Stimulated activated CD4-positive, alpha-beta T cell treated with anti-CD3 and anti-CD28 coated beads, Interleukin-1b, Interleukin-23, amount 100 ng/mL, for 24 hours (primary cell): ENCODE measurements around the gene FAM107B.

Source experiments
- DNase-seq, 4 experiments: peaks; one replicate each; pipeline ENCODE4 v3.0.0-alpha.2; 2020; ENCODE audit warnings: low read depth in 4 of 4, low spot score in 1 of 4

FAM107B gene

GRCh38 chr10:14476006-14476405 is 298.7 kb downstream of the FAM107B start:
- no peak for DNase-seq

DNA sequence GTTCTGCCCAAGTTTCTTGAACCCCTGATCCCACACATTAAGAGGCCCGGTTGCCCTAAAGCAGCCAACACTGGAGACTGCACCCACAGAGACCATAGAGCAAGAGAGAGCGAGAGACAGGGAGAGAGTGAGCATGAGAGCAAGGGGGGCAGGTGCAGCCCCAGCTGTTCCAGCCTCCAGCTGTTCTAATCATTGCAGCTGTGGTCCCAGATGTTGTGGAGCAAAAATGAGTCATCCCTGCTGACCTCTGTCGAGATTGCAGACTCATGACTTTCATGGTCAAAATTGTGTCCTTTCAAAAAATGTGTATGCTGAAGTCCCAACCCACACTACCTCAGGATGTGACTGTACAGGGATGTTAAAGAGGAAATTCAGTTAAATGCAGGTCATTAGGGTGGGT is 300.0 kb downstream of the FAM107B start:
- DNase-seq, result no peak

DNA sequence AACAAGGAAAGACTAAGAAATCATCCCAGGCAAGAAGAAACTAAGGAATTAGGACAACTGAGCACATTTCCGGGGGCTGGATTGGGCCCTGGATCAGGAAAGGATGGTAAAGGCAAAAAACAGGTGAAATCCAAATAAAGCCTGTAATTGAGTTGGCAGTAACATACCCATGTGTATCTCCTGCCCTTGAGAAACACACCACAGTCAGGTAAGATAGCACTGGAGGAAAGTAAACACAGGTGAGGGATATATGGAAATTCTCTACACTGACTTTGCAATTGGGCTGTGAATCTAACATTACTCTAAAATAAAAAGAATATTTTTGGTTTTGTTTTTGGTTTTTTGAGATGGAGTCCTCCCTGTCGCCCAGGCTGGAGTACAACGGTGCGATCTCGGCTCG is 303.8 kb downstream of the FAM107B start:
- no peak for DNase-seq

GRCh38 chr10:14468726-14469125 is 306.0 kb downstream of the FAM107B start:
- DNase-seq, result no peak
